H1 (cell line): ENCODE results near the gene SLC13A3. TPM values are rescaled to one million over a fixed set of nuclear protein-coding genes. Genes with fewer than 3 reads are reported as not detected.

Experiments used
- CTCF ChIA-PET: fragments of 300-600 bp; sonication (Branson Sonifier 250); formaldehyde crosslinking; loops from one replicate; lab custom pipeline; 2021; ENCODE audit not compliant: partially characterized antibody; lab: Charles Lee
- POLR2A ChIA-PET: fragments of 300-600 bp; sonication (Branson Sonifier 250); formaldehyde crosslinking; loops from one replicate; lab custom pipeline; 2021; ENCODE audit warnings: inconsistent platforms; ENCODE audit not compliant: partially characterized antibody; lab: Charles Lee
- DNase-seq, 2 experiments: peaks; one replicate each; pipeline versions ENCODE4 v3.0.0 to v3.0.0-alpha.2; 2010 to 2022; ENCODE audit warnings: low spot score in 2 of 2, low read depth in 1 of 2, mixed read lengths in 1 of 2
- FAIRE-seq: peaks from 2 replicates; lab custom pipeline; 2011; peaks lifted over from hg19 to GRCh38; lab: Jason Lieb, UNC
- H2AFZ ChIP-seq: 2 replicates; pipeline ENCODE4 v1.8.1; 2012; ENCODE audit warnings: low read length, inconsistent platforms
- H2AK5ac ChIP-seq: 2 replicates; pipeline ENCODE4 v1.6.1; 2013; ENCODE audit warnings: low read depth, low read length
- H2BK120ac ChIP-seq: replicated peaks from 2 replicates; pipeline ENCODE3; 2013; ENCODE audit warnings: low read depth, low read length, inconsistent platforms
- H2BK12ac ChIP-seq: 2 replicates; pipeline ENCODE4 v1.6.1; 2013; ENCODE audit warnings: low read depth, low read length
- H2BK15ac ChIP-seq: 2 replicates; pipeline ENCODE4 v1.6.1; 2013; ENCODE audit warnings: low read length
- H2BK20ac ChIP-seq: 2 replicates; pipeline ENCODE4 v1.6.1; 2013; ENCODE audit warnings: low read length
- H2BK5ac ChIP-seq: 2 replicates; pipeline ENCODE4 v1.6.1; 2013; ENCODE audit warnings: low read depth, low read length
- H3K14ac ChIP-seq: 2 replicates; pipeline ENCODE4 v1.6.1; 2013; ENCODE audit warnings: inconsistent platforms; ENCODE audit not compliant: insufficient read length
- H3K18ac ChIP-seq: 2 replicates; pipeline ENCODE4 v1.6.1; 2013; ENCODE audit warnings: low read length; ENCODE audit errors: extremely low read depth
- H3K23ac ChIP-seq: 2 replicates; pipeline ENCODE4 v1.6.1; 2013; ENCODE audit warnings: inconsistent platforms; ENCODE audit not compliant: insufficient read length
- H3K23me2 ChIP-seq: 2 replicates; pipeline ENCODE4 v1.6.1; 2013; ENCODE audit warnings: low read depth, low read length
- H3K27ac ChIP-seq: 2 replicates; pipeline ENCODE4 v1.6.1; 2011; ENCODE audit warnings: low read depth, low read length, inconsistent platforms
- H3K27me3 ChIP-seq, 4 experiments: replicated peaks in 1 of 4; 1 replicate in 1 of 4; 2 replicates in 3 of 4; pipeline versions ENCODE4 v1.6.1 to v1.8.1; 2011 to 2013; ENCODE audit warnings: low read length in 3 of 4, mild to moderate bottlenecking in 3 of 4, inconsistent platforms in 2 of 4, mixed read lengths in 2 of 4, moderate library complexity in 1 of 4; ENCODE audit not compliant: control insufficient read depth in 3 of 4, insufficient read depth in 3 of 4; ENCODE audit errors: extremely low read depth in 1 of 4
- H3K36me3 ChIP-seq, 4 experiments: 2 replicates each; pipeline versions ENCODE4 v1.6.1 to v1.8.1; 2011 to 2013; ENCODE audit warnings: mild to moderate bottlenecking in 4 of 4, low read length in 3 of 4, moderate library complexity in 2 of 4, control low read depth in 1 of 4, inconsistent platforms in 1 of 4; ENCODE audit not compliant: insufficient read depth in 4 of 4, control insufficient read depth in 2 of 4
- H3K4ac ChIP-seq: replicated peaks from 2 replicates; pipeline ENCODE3; 2013; ENCODE audit warnings: low read length, low read depth, mixed read lengths, inconsistent platforms; ENCODE audit not compliant: insufficient read length
- H3K4me1 ChIP-seq, 4 experiments: replicated peaks in 1 of 4; 1 replicate in 1 of 4; 2 replicates in 3 of 4; pipeline versions ENCODE4 v1.6.1 to v1.8.1; 2011 to 2013; ENCODE audit warnings: low read length in 3 of 4, inconsistent platforms in 2 of 4, mixed read lengths in 1 of 4; ENCODE audit not compliant: insufficient read depth in 4 of 4, control insufficient read depth in 3 of 4
- H3K4me2 ChIP-seq, 2 experiments: 2 replicates each; pipeline versions ENCODE4 v1.6.1 to v1.8.1; 2011 to 2013; ENCODE audit warnings: low read depth in 2 of 2, low read length in 2 of 2, control low read depth in 1 of 2, inconsistent platforms in 1 of 2, mild to moderate bottlenecking in 1 of 2; ENCODE audit not compliant: insufficient read depth in 1 of 2
- H3K4me3 ChIP-seq, 4 experiments: fragments of 200-600, 300-600 bp in 1 of 4; sonication (generic), shearing (Covaris generic), sonication (Bioruptor Twin) in 1 of 4; 2 replicates each; pipeline versions ENCODE4 v1.5.1 to v1.8.1; 2011 to 2016; ENCODE audit warnings: low read length in 4 of 4, low read depth in 3 of 4, control low read depth in 2 of 4, inconsistent platforms in 2 of 4, mild to moderate bottlenecking in 2 of 4, mixed read lengths in 1 of 4, moderate library complexity in 1 of 4; ENCODE audit not compliant: insufficient read depth in 2 of 4; ENCODE audit errors: extremely low read depth in 1 of 4
- H3K56ac ChIP-seq: replicated peaks from 2 replicates; pipeline ENCODE3; 2013; ENCODE audit warnings: low read depth, mild to moderate bottlenecking, mixed read lengths, low read length, inconsistent platforms; ENCODE audit not compliant: insufficient read length
- H3K79me1 ChIP-seq: 2 replicates; pipeline ENCODE4 v1.6.1; 2013; ENCODE audit warnings: low read depth, low read length, control low read depth
- H3K79me2 ChIP-seq, 2 experiments: 2 replicates each; pipeline versions ENCODE4 v1.6.1 to v1.8.1; 2012 to 2013; ENCODE audit warnings: low read length in 2 of 2, mild to moderate bottlenecking in 2 of 2, inconsistent platforms in 1 of 2; ENCODE audit not compliant: insufficient read depth in 2 of 2, control insufficient read depth in 1 of 2
- H3K9ac ChIP-seq, 4 experiments: replicated peaks in 1 of 4; 1 replicate in 1 of 4; 2 replicates in 3 of 4; pipeline versions ENCODE4 v1.6.1 to v1.8.1; 2011 to 2013; ENCODE audit warnings: low read depth in 3 of 4, low read length in 3 of 4, control low read depth in 2 of 4, mild to moderate bottlenecking in 2 of 4, moderate library complexity in 2 of 4, inconsistent platforms in 1 of 4; ENCODE audit errors: extremely low read depth in 1 of 4
- H3K9me3 ChIP-seq, 2 experiments: 2 replicates each; pipeline versions ENCODE4 v1.6.1 to v1.8.1; 2012 to 2013; ENCODE audit warnings: mild to moderate bottlenecking in 2 of 2, moderate library complexity in 2 of 2, control low read depth in 1 of 2, inconsistent platforms in 1 of 2, low read depth in 1 of 2, low read length in 1 of 2, mixed read lengths in 1 of 2; ENCODE audit not compliant: insufficient read depth in 2 of 2
- H4K20me1 ChIP-seq, 2 experiments: replicated peaks in 1 of 2; 2 replicates each; pipeline versions ENCODE3 to v1.8.1; 2011 to 2013; ENCODE audit warnings: inconsistent platforms in 2 of 2, low read length in 2 of 2, mild to moderate bottlenecking in 1 of 2; ENCODE audit not compliant: insufficient read depth in 2 of 2, control insufficient read depth in 1 of 2
- H4K5ac ChIP-seq: 2 replicates; pipeline ENCODE4 v1.6.1; 2013; ENCODE audit warnings: low read length, low read depth, mixed read lengths, inconsistent platforms; ENCODE audit not compliant: insufficient read length
- H4K8ac ChIP-seq: 2 replicates; pipeline ENCODE4 v1.8.0; 2013; ENCODE audit warnings: mild to moderate bottlenecking, moderate library complexity, low read length, inconsistent platforms; ENCODE audit not compliant: insufficient read depth; ENCODE audit errors: extremely low read depth
- H4K91ac ChIP-seq: replicated peaks from 2 replicates; pipeline ENCODE3; 2013; ENCODE audit warnings: low read length, mixed read lengths, inconsistent platforms; ENCODE audit not compliant: insufficient read length
- EGR1 ChIP-seq: IDR thresholded peaks from 2 replicates; pipeline ENCODE4 v1.6.1; 2011; ENCODE audit warnings: low read depth, low read length, borderline replicate concordance
- GTF2F1 ChIP-seq: IDR thresholded peaks from 2 replicates; pipeline ENCODE4 v1.6.1; 2012; ENCODE audit warnings: low read depth, low read length, improper control_type of control experiment, borderline replicate concordance
- POU5F1 ChIP-seq: IDR thresholded peaks from 2 replicates; pipeline ENCODE4 v1.6.1; 2011; ENCODE audit warnings: low read depth, mild to moderate bottlenecking, low read length, moderate library complexity
- WGBS, 2 experiments: shearing (Covaris generic) in 1 of 2; methylation state at CpG; one replicate each; pipeline versions ENCODE4 v1.1.6 to v1.1.7; 2013 to 2015; ENCODE audit warnings: low lambda C conversion rate in 2 of 2, mixed read lengths in 2 of 2, inconsistent platforms in 1 of 2, low coverage in 1 of 2, missing lambda C conversion rate in 1 of 2; ENCODE audit not compliant: insufficient replicate concordance in 2 of 2, insufficient coverage in 1 of 2, insufficient read length in 1 of 2; ENCODE audit errors: extremely low coverage in 1 of 2, missing lambda C conversion rate in 1 of 2; 5-methylcytosine and 5-hydroxymethylcytosine counted together
- polyA plus RNA-seq, 7 experiments: library from polyadenylated mRNA; depleted of rRNA in 3 of 7; stranded (reverse) in 5 of 7; unstranded in 2 of 7; fragments of >200 nt in 5 of 7; fragments of 200-250 nt in 2 of 7; gene quantifications; 1 replicate in 5 of 7; 2 replicates in 1 of 7; 4 replicates in 1 of 7; pipeline versions ENCODE4 v1.2.1 to v1.2.3, GENCODE V29; 2011 to 2013; ENCODE audit warnings: missing spikeins in 2 of 7, mixed read lengths in 2 of 7
- total RNA-seq: library from RNA; stranded (reverse); fragmentation: NEBNext Ultra II Directional; extraction: Animal tissue kit (Norgen Biotek cat#: 25700); gene quantifications from 2 replicates; pipeline ENCODE4 v1.2.1, GENCODE V29; 2021

Gene SLC13A3
- total and polyA plus RNA-seq, 2 of the 8 experiments (the other 6 are each of a cell fraction or from before 2014, with no cell fraction given): 9.4 to 12.6 TPM

- POLR2A ChIA-PET: interaction anchor here (0.7 to 1.4 kb wide), 3 partner anchors 15 to 21 kb away, joined by 3 to 4 read pairs (median 3); no protein-coding TSS in a partner anchor
- H3K4me2 ChIP-seq: peak overlapping the region; percentile 10 to 45; a peak in 3 of 4 replicates
- no peaks in the 10 kb centered on the region for H3K27me3 ChIP-seq
- FAIRE-seq (peak; percentile 91), DNase-seq (peak; percentile 69 to 80)
- H3K9ac ChIP-seq: no peak overlapping the region
- H3K36me3 ChIP-seq: no peaks in the 10 kb centered on the region
- H4K20me1 ChIP-seq: no peaks in the 10 kb centered on the region
- peak overlapping the region; percentile 91 for H3K18ac ChIP-seq
- peak overlapping the region; percentile 56; the same call in 1 of the 2 replicates for H3K27ac ChIP-seq
- H4K91ac ChIP-seq: peak overlapping the region; percentile 84
- H3K4ac ChIP-seq: peak overlapping the region; percentile 53
- H4K8ac ChIP-seq: peak overlapping the region; percentile 82; the same call in 1 of the 2 replicates
- H3K4me1 ChIP-seq: peaks cover 5 to 17% (median 9%) of the 10 kb centered on the region in 4 experiments; a peak in 6 of 7 replicates
- H2BK120ac ChIP-seq: peak overlapping the region; percentile 84
- no peaks in the 10 kb centered on the region for H3K79me1 ChIP-seq
- no peak overlapping the region for H3K56ac ChIP-seq
- H2BK20ac ChIP-seq: peak overlapping the region; percentile 74
- H3K23me2 ChIP-seq: no peaks in the 10 kb centered on the region; the same call in 1 of the 2 replicates
- CTCF ChIA-PET: interaction anchor here (0.8 to 4.4 kb wide), 9 partner anchors 11 to 64 kb away, joined by 3 to 17 read pairs (median 5); partner anchors contain the start of gene OCSTAMP
- H2AFZ ChIP-seq: peak overlapping the region; percentile 77; the same call in 1 of the 2 replicates
- H3K14ac ChIP-seq: peak overlapping the region; percentile 33
- no peak overlapping the region for H2AK5ac ChIP-seq
- peak overlapping the region; percentile 37; the same call in 1 of the 2 replicates for H2BK15ac ChIP-seq
- peak overlapping the region; percentile 93; the same call in 1 of the 2 replicates for H2BK5ac ChIP-seq
- H3K23ac ChIP-seq: no peak overlapping the region
- H3K4me3 ChIP-seq: peak overlapping the region in 2 of 4 experiments; percentile 11 to 35; a peak in 1 of 8 replicates
- WGBS, 2 experiments: 36% methylated on average over 17 of the region's 17 CpGs; no CpG with 5 or more reads in 1 of the 2 experiments
- peak overlapping the region; percentile 85 for H4K5ac ChIP-seq
- H2BK12ac ChIP-seq: peak overlapping the region; percentile 56; the same call in 1 of the 2 replicates
- no peaks in the 10 kb centered on the region for H3K79me2 ChIP-seq
- H3K9me3 ChIP-seq: peaks cover 8 to 10% of the 10 kb centered on the region in 2 experiments
- TF ChIP-seq GTF2F1: no peak
- TF ChIP-seq EGR1: peak; percentile 59; the same call in 1 of the 2 replicates
- no peak for TF ChIP-seq POU5F1
Measured at GRCh38 chr20:46583411-46584214, 67.6 kb downstream of the SLC13A3 start.
